ENCODE measurements around the gene GFAP.

The GFAP gene

DNA sequence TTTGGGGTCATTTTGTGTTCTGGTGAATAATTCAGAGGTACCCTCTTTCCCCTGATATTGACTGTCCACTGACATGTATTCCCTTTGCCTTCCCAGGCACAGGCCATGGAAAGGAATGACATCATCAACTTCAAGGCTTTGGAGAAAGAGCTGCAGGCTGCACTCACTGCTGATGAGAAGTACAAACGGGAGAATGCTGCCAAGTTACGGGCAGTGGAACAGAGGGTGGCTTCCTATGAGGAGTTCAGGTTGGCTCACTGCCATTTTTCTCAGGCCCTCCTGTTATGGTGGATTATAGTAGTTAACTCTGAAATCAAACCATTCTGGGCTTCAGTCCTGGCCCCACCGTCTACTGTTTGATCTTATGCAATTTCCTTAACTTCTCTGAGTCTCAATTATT is 14.4 kb downstream of the GFAP start:
- no peak overlapping the region for H3K4me3 ChIP-seq (ENCODE audit: low read depth, low read length)
- no peaks in the 10 kb centered on the region for H3K9me3 ChIP-seq (ENCODE audit: control insufficient read depth, insufficient read depth, low read depth, low read length)
- ChIA-PET CTCF (interaction anchor here (0.7 to 8.3 kb wide), 7 partner anchors 10 to 198 kb away, joined by 3 to 74 read pairs (median 4); no protein-coding TSS in a partner anchor), POLR2A (interaction anchor here (1.1 to 2.5 kb wide), 2 partner anchors 10 to 160 kb away, joined by 3 to 6 read pairs; no protein-coding TSS in a partner anchor)
- peak overlapping the region; percentile 45 for H3K27ac ChIP-seq (ENCODE audit: extremely low read depth, low read depth, low read length)
- peaks cover 24% of the 10 kb centered on the region for H3K4me1 ChIP-seq (ENCODE audit: control insufficient read depth, insufficient read depth, low read length)
- H3K36me3 ChIP-seq (ENCODE audit: control insufficient read depth in 2 of 2, insufficient read depth in 1 of 2, low read length in 2 of 2), result peaks cover 5 to 21% of the 10 kb centered on the region in 2 experiments; a peak in 2 of 3 replicates
- peak; percentile 92 for TF ChIP-seq ZBTB17 (tag by site-specific recombination; IDR thresholded peaks at IDR 0.05)
- peak; percentile 82 for TF ChIP-seq ZBTB21 (tag by site-specific recombination; IDR thresholded peaks at IDR 0.05)
- no peak for TF ChIP-seq ZNF24 (tag by site-specific recombination; IDR thresholded peaks at IDR 0.05)
- TF ChIP-seq ZNF558 (tag by site-specific recombination; IDR thresholded peaks at IDR 0.05), result peak; percentile 80; the same call in 1 of the 2 replicates
- TF ChIP-seq ZNF184 (tag by site-specific recombination; IDR thresholded peaks at IDR 0.05), result 0 out of 2 replicates have a peak, but pooled peaks have one; percentile 62
- TF ChIP-seq, protein P1, sequence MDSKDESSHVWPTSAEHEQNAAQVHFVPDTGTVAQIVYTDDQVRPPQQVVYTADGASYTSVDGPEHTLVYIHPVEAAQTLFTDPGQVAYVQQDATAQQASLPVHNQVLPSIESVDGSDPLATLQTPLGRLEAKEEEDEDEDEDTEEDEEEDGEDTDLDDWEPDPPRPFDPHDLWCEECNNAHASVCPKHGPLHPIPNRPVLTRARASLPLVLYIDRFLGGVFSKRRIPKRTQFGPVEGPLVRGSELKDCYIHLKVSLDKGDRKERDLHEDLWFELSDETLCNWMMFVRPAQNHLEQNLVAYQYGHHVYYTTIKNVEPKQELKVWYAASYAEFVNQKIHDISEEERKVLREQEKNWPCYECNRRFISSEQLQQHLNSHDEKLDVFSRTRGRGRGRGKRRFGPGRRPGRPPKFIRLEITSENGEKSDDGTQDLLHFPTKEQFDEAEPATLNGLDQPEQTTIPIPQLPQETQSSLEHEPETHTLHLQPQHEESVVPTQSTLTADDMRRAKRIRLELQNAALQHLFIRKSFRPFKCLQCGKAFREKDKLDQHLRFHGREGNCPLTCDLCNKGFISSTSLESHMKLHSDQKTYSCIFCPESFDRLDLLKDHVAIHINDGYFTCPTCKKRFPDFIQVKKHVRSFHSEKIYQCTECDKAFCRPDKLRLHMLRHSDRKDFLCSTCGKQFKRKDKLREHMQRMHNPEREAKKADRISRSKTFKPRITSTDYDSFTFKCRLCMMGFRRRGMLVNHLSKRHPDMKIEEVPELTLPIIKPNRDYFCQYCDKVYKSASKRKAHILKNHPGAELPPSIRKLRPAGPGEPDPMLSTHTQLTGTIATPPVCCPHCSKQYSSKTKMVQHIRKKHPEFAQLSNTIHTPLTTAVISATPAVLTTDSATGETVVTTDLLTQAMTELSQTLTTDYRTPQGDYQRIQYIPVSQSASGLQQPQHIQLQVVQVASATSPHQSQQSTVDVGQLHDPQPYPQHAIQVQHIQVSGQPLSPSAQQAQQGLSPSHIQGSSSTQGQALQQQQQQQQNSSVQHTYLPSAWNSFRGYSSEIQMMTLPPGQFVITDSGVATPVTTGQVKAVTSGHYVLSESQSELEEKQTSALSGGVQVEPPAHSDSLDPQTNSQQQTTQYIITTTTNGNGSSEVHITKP (tag by site-specific recombination; IDR thresholded peaks at IDR 0.05), result peak; percentile 7; the same call in 1 of the 2 replicates
- TF ChIP-seq ZNF239 (tag by site-specific recombination; IDR thresholded peaks at IDR 0.05), result no peak
- no peak for TF ChIP-seq ZIC2 (tag by site-specific recombination; IDR thresholded peaks at IDR 0.05)
- TF ChIP-seq ZNF335 (tag by site-specific recombination; conservative IDR thresholded peaks at IDR 0.05), result peak; percentile 30; the same call in 1 of the 2 replicates
- peak; percentile 88 for TF ChIP-seq ZNF664 (tag by site-specific recombination; IDR thresholded peaks at IDR 0.05)
- no peak for TF ChIP-seq ZNF433 (tag by site-specific recombination; IDR thresholded peaks at IDR 0.05; ENCODE audit: low read depth)
- TF ChIP-seq, protein P2, sequence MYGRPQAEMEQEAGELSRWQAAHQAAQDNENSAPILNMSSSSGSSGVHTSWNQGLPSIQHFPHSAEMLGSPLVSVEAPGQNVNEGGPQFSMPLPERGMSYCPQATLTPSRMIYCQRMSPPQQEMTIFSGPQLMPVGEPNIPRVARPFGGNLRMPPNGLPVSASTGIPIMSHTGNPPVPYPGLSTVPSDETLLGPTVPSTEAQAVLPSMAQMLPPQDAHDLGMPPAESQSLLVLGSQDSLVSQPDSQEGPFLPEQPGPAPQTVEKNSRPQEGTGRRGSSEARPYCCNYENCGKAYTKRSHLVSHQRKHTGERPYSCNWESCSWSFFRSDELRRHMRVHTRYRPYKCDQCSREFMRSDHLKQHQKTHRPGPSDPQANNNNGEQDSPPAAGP (tag by site-specific recombination; IDR thresholded peaks at IDR 0.05), result 0 out of 2 replicates have a peak, but pooled peaks have one; percentile 20
- TF ChIP-seq ZNF10 (tag by site-specific recombination; IDR thresholded peaks at IDR 0.05), result peak; percentile 89
- TF ChIP-seq ZNF600 (tag by site-specific recombination; IDR thresholded peaks at IDR 0.05), result peak; percentile 59; the same call in 1 of the 2 replicates
- no peak for TF ChIP-seq ZNF571 (tag by site-specific recombination; IDR thresholded peaks at IDR 0.05)
- TF ChIP-seq TRIM28 (IDR thresholded peaks at IDR 0.05; ENCODE audit: borderline replicate concordance, low read length), result 0 out of 2 replicates have a peak, but pooled peaks have one; percentile 16
- 0 out of 2 replicates have a peak, but pooled peaks have one; percentile 26 for TF ChIP-seq ZEB2 (tag by site-specific recombination; IDR thresholded peaks at IDR 0.05)
- TF ChIP-seq ZNF561 (tag by site-specific recombination; IDR thresholded peaks at IDR 0.05; ENCODE audit: borderline replicate concordance), result peak; percentile 42; the same call in 1 of the 2 replicates
- TF ChIP-seq, protein P3, sequence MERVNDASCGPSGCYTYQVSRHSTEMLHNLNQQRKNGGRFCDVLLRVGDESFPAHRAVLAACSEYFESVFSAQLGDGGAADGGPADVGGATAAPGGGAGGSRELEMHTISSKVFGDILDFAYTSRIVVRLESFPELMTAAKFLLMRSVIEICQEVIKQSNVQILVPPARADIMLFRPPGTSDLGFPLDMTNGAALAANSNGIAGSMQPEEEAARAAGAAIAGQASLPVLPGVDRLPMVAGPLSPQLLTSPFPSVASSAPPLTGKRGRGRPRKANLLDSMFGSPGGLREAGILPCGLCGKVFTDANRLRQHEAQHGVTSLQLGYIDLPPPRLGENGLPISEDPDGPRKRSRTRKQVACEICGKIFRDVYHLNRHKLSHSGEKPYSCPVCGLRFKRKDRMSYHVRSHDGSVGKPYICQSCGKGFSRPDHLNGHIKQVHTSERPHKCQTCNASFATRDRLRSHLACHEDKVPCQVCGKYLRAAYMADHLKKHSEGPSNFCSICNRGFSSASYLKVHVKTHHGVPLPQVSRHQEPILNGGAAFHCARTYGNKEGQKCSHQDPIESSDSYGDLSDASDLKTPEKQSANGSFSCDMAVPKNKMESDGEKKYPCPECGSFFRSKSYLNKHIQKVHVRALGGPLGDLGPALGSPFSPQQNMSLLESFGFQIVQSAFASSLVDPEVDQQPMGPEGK (tag by site-specific recombination; IDR thresholded peaks at IDR 0.05), result 0 out of 2 replicates have a peak, but pooled peaks have one; percentile 10
- TF ChIP-seq ZNF23 (tag by site-specific recombination; IDR thresholded peaks at IDR 0.05; ENCODE audit: borderline replicate concordance), result no peak
- TF ChIP-seq, protein P4, sequence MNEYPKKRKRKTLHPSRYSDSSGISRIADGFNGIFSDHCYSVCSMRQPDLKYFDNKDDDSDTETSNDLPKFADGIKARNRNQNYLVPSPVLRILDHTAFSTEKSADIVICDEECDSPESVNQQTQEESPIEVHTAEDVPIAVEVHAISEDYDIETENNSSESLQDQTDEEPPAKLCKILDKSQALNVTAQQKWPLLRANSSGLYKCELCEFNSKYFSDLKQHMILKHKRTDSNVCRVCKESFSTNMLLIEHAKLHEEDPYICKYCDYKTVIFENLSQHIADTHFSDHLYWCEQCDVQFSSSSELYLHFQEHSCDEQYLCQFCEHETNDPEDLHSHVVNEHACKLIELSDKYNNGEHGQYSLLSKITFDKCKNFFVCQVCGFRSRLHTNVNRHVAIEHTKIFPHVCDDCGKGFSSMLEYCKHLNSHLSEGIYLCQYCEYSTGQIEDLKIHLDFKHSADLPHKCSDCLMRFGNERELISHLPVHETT (tag by site-specific recombination; IDR thresholded peaks at IDR 0.05), result 0 out of 2 replicates have a peak, but pooled peaks have one; percentile 46
- TF ChIP-seq, protein P5, sequence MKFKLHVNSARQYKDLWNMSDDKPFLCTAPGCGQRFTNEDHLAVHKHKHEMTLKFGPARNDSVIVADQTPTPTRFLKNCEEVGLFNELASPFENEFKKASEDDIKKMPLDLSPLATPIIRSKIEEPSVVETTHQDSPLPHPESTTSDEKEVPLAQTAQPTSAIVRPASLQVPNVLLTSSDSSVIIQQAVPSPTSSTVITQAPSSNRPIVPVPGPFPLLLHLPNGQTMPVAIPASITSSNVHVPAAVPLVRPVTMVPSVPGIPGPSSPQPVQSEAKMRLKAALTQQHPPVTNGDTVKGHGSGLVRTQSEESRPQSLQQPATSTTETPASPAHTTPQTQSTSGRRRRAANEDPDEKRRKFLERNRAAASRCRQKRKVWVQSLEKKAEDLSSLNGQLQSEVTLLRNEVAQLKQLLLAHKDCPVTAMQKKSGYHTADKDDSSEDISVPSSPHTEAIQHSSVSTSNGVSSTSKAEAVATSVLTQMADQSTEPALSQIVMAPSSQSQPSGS (tag by site-specific recombination; IDR thresholded peaks at IDR 0.05; ENCODE audit: low read depth), result peak; percentile 99
- no peak for TF ChIP-seq ZNF555 (tag by site-specific recombination; conservative IDR thresholded peaks at IDR 0.05)
- peak; percentile 90 for TF ChIP-seq OSR2 (tag by site-specific recombination; IDR thresholded peaks at IDR 0.05)
- peak; percentile 70 for TF ChIP-seq ZFP69B (tag by site-specific recombination; IDR thresholded peaks at IDR 0.05)
- peak; percentile 70; the same call in 1 of the 2 replicates for TF ChIP-seq ZNF324 (tag by site-specific recombination; IDR thresholded peaks at IDR 0.05)
- no peak for TF ChIP-seq ZNF530 (tag by site-specific recombination; IDR thresholded peaks at IDR 0.05; ENCODE audit: low read depth)
- TF ChIP-seq ZBTB8A (tag by site-specific recombination; IDR thresholded peaks at IDR 0.05), result 0 out of 2 replicates have a peak, but pooled peaks have one; percentile 14
- TF ChIP-seq IKZF3 (tag by site-specific recombination; IDR thresholded peaks at IDR 0.05), result peak; percentile 68; the same call in 1 of the 2 replicates

All from HEK293 (cell line).